Measurements from ENCODE around the gene CBR3.
A peak's percentile ranks its signal among the peaks of the same experiment; 100 is the strongest.

CBR3 gene

DNA sequence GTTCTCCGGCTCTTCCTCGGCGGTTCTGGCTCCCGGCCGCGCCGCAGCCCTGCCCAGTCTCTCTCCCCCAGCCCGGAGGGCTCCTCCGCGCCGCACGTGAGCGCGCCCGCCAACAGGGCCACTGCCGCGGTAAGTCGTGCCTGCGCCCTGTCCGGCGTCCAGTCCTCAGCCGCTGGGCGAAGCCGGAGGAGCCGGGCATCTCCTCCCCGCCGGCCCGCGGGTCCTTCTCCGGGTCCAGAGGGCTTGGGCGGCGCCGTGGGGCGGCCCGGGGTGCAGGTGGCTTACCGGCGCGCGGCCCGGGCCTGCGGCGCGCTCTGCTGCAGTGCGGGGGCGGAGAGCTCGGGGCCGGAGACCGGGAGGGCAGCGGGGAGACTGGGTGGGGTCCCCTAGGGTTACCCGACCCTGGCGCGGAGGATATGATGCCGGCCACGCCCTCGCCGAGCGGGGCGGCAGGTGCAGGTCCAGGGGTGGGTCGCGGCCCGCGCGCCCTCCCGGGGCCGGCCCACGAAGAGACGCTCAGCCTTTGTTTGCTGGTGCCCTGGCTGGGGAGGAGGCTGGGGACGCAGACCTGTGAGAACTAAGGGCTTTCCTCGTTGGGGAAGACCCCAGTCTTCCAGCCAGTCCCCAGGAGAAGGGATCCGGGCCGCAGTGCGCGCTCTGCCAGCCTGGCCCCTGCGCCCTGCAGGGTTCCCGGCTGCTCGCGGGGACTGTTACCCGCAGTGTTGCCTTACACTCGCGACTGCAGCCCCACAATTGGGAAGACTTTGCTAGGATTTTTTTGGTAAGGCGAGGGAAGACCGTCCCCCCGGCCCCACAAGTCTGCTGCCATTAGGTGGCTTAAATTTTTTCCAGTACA is 22.2 kb downstream of the CBR3 start, which contains the start of gene DOP1B:
Gene DOP1B (plus strand): TSS at position 10 of the 856 bp plus-strand sequence. CDS start 7,910 bp downstream, outside the sequence.
- DNase-seq = no peak

DNA sequence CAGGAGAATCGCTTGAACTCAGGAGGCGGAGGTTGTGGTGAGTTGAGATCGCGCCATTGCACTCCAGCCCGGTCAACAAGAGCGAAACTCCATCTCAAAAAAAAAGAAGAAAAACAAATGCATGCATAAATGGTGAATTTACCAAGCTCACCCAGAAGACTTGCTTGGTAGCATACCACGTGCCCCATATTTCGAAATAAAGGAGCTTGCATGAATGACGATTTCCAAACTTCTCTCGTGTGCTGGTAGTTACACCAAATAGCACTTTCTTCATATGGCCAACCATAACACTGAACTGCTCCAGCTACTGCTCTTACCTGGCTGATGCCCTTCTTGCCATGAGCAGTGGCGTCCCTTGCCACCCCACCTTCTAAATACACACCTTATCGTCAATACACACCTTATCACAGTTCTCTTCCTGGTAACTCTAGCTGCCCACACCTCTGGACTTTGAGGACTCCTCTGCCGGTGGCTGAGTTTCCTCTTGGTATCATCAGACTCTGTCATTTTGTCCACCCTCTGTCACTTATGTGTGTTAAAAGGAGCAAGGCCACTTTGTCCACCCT is 24.6 kb downstream of the CBR3 start:
- DNase-seq = no peak

DNA sequence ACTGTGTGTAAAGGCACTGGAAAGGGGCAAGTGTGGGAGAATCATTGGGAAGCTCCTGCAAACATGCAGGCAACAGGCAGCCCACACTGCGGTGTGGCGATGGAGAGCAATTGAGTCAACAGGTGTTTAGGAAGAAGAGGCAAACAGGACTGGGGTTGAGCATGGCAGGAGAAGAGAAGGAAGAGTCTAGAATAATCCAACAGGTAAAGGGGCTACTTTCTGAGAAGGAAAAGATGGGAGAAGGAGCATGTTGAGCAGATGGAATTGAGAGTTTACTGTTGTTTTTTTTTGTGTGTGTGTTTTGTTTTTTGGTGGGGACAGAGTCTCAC is 25.9 kb downstream of the CBR3 start:
- no peak for DNase-seq

DNA sequence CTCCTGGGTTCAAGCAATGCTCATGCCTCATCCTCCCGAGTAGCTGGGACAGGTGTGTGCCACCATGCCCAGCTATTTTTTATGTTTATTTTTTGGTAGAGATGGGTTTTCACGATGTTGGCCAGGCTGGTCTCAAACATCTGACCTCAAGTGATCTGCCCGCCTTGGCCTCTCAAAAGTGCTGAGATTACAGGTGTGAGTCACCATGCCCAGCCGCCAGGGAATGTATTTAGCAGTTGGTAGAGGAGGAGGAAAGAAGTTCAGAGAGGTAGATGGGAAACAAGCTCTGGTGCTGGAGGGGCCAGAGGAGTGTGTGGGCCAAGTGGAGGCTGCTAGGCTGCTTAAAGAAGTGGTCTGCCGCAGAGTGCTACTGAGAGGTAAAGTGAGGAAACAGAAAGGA is 27.8 kb downstream of the CBR3 start:
- DNase-seq = no peak

DNA sequence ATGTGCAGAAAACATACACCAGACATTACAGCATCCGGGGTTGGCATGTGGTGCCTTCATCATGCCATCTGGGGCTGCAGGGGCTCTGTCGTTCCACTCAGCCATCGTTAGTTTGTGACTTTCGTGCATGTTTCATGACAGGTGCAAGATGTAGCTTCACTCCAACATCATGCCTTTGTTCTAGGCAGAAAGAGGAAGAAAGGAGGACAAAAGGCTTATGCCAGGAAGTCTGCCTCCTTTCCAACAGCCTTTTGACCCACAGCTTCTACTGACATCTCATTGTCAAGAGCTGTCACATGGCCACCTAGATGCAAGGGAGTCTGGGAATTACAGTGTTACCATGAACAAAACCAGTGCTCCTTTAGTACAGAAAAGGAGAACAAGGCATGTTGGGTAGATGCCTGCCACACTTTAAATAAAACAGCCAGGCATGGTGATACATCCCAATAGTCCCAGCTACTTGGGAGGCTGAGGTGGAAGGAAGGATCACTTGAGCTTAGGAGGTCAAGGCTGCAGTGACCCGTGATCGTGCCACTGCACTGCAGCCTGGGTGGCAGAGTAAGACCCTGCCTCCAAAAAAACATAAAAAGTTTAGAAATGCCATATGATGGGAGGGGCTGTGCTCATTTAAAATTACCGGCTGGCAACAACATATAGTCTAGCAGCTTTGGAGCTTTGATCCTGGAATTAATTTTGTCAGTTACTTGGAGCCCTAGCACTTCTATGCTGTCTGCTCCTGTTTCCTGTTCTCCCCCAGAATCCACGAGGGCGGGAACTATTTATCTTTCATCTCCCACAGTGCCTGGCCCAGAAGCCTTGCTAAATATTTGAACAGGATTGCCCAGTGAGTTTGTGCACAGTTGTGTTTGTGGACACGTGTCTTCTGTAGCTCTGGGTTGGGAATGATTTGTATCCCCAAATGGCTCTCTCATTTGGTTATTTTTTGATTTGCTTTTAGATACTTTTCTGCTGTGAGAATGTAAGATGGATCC is 29.2 kb downstream of the CBR3 start:
- DNase-seq = peak; percentile 29

DNA sequence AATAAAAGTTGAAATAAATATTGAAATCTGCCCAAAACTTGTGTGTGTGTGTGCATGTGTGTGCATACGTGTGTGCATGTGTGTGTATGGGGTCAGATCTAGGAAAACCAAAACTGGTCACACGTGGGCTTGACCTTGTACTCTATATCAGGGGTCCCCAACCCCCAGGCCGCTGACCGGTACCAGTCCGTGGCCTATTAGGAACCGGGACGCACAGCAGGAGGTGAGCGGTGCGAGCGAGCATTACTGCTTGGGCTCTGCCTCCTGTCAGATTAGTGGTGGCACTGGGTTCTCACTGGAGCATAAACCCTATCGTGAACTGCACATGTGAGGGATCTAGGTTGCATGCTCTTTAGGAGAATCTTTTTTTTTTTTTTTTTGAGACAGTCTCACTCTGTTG is 30.5 kb downstream of the CBR3 start:
- DNase-seq = no peak

DNA sequence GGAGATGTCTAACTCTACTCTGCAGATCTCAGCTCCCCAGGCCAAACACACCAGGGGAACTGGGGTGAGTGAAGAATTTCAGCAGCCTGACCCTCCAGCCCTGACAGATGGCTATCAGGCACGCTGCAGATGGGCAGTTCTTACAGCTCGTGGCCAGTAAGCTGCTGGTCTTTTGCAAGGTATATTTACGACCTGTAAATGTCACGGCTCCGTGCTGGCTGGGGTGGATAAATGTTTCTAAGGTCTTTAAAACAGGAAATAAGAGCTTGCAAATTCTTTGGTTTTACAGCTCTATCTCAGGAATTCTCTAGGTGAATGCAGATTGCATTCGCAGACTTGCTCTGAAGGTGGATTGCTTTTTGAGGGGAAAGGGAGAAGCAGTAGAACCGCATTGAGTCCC is 31.8 kb downstream of the CBR3 start:
- DNase-seq = no peak

DNA sequence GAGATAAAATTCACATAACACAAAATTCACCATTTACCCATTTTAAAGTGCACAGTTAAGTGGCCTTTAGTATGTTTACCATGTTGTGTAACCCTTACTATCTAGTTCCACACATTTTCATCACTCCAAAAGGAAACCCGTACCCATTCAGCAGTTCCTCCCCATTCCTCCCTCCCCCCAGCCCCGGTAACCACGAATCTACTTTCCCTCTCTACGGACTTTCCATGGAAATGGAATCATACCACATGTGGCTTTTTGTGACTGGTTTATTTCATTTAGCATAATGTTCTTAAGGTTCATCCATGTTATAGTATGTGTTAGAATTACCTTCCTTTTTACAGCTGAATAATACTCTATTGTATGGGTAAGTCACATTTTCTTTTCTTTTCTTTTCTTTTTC is 32.7 kb downstream of the CBR3 start:
- no peak for DNase-seq

DNA sequence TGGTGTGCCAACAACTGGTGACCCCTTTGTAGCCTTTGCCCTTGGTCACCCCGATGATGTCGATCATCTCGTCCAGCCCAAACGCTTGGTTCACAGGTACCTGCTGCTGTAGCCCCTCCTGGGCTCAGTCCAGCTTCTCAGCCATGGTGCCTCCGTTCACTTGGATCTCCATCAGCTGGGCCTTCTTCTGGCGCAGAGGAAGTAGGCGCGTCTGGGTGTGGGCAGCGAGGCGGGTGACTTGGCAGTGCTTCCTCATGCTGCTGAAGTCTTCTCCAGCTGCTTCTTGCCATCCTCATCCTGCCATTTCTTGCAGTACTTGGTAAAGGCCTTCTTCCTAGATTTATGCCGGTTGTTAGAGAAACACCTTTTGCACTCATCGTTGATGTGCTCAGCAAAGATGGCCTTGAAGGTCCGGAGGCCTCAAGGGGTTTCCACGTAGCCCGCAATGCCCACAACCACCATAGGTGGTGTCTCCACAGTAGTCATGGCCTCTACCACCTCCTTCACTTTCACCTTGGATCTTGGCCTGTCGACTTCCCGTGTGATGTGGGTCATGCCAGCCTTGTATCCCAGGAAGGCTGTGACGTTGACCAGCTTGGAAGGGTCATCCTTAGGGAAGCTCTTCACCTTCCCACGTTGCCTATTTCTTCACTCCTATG is 34.7 kb downstream of the CBR3 start:
- DNase-seq = no peak

DNA sequence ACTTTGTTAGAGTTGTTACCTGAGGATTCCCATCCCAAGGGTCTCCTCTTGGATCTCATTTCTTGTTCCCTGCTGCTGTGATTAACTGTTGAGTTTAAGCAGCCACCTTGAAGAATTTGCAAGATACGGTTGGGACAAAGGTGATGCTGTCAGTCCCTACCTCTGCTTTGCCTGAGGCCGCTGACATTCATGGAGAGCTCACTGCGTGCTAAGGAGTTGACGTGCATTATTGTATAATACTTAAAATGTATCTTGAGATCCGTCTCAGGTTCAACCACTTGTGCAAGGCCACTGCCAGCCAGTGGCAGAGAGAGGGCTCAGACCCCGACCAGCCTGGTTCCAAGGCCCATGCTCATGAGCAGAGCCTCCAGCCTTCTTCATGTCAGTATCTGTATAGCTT is 35.9 kb downstream of the CBR3 start:
- no peak for DNase-seq

DNA sequence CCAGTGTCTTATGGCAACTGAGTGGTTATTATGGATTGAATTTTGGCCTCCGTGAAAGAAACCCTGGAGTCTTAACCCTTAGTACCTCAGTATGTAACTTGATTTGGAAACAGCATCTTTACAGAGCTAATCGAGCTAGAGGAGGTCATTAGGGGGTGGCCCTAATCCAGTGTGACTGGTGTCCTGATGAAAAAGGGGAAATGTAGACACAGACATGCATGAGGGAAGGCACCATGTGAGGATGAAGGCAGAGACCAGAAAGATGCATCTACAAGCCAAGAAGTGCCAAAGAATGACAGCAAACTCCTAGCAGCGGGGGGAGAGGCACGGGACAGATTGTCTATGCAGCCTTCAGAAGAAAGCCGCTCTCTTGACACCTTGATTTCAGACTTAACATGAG is 36.5 kb downstream of the CBR3 start:
- DNase-seq = no peak

DNA sequence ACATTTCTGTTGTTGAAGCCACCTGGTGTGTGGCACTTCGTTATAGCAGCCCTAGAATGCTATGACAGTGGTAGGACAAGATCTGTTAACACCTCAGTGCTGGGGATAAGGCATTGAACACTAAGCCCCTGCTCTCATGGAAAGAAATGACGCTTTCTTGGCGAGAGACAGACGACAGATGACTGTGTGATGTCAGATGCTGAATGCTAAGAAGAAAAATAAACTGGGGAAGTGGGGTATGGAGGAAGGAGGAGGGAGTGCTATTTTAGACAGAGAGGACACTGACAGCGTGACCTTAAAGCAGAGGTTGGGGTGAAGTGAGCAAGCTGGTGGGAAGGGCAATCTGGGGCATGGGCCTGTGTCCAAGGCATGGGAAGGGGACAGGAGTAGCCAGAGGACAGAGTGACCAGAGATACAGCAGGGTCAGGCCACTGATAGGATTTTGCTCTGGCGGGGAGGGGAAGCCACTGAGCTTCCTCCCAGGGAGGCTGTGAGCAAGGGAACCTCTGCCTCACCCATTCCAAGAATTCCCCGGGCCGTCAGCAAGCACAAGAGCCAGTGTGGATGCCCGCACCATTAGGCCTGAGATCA is 37.0 kb downstream of the CBR3 start:
- no peak for DNase-seq

DNA sequence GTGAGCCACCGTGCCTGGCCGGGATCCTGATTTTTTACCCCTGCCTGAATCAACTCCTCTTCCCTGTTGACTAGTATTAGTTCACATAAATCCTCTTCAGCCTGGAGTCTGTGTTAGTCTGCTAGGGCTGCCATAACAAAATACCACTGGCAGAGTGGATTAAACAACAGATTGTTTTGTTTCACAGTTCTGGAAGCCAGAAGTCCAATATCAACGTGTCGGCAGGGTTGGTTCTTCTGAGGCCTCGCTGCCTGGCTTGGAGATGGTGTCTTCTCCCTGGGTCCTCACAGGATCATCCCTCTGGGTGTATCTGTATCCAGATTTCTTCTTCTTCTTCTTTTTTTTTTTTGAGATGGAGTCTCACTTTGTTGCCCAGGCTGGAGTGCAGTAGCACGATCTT is 39.9 kb downstream of the CBR3 start:
- DNase-seq = no peak

DNA sequence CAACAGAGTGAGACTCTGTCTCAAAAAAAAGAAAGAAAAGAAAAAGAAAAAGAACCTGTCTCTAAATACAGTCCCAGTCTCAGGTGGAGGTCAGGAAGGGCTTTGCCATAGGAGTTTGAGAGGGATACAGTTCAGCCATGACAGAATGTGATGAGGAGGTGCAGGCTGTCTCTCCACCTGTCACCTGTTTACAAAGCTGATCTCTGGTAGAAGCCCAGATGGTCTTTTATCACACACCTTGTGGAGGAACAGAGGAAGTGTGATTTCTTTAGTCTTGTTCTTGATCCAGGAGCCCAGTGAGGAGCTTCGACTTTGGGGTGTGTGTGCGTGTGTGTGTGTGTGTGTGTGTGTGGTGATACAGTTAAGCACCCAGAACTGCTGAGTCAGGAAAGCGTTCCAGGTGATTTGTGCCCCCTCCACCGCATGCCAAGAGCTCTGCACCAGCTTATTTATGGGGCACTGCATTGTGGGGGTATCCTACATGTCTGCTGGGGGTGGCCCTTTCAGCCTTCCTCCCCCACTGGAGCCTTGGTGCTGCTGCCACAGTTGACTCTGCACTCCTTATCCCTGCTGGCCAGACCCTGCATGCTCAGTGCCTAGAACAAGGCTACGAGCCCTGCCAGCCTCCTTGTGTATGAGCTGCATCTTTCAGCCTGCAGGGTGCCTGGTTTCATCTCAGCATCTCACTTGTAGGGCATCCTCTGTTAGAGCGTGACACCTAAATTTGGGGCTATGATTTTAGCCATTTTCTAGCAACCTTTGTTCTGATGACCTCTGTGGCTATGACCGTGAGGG is 41.1 kb downstream of the CBR3 start:
- no peak for DNase-seq

DNA sequence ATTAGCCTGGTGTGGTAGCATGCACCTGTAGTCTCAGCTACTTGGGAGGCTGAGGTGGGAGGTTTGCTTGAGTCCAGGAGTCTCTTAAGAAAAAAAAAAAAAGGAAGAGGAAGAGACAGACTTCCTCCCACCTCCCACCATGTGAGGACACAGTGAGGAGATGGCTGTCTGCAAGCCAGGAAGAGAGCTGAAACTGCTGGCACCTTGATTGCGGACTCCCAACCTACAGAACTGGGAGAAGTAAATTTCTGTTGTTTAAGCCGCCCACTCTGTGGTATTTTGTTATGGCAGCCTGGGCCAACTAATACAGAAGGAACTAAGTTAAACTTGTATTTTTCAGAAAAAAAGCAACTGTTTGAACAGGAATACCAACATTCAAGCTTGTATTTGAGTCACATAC is 43.5 kb downstream of the CBR3 start:
- DNase-seq = no peak

DNA sequence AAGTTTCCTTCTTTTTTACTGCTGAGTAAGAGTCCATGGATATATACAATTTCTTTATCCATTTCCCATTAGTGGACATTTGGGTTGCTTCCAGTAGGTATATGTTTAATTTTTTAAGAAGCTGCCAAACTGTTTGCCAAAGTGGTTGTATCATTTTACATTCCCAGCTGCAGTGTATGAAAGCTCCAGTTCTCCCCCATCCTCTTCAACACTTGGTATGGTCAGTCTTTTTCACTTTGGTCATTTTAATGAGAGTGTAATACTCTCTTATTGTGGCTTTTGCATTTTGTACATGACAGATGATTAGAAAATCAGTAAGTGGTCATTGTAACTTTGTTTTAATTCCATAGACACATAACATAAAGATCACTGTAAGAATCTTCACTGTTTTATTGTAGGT is 44.3 kb downstream of the CBR3 start:
- no peak for DNase-seq

DNA sequence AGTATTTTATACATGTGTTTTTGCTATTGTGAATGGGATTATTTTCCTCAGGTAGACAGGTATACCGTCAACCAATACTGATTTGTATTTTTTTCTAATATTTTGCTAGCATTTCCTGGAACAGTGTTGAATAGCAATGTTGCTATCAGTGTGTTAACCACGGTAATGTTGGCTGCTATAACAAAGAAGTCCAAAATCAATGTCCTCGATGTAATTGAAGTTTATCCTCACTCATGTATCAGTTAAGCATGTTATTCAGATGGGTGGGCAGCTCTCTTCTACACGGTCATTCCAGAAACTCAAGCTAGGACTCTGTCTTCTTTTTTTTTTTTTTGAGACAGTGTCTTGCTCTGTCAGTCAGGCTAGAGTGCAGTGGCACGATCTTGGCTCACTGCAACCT is 46.1 kb downstream of the CBR3 start:
- DNase-seq = no peak

DNA sequence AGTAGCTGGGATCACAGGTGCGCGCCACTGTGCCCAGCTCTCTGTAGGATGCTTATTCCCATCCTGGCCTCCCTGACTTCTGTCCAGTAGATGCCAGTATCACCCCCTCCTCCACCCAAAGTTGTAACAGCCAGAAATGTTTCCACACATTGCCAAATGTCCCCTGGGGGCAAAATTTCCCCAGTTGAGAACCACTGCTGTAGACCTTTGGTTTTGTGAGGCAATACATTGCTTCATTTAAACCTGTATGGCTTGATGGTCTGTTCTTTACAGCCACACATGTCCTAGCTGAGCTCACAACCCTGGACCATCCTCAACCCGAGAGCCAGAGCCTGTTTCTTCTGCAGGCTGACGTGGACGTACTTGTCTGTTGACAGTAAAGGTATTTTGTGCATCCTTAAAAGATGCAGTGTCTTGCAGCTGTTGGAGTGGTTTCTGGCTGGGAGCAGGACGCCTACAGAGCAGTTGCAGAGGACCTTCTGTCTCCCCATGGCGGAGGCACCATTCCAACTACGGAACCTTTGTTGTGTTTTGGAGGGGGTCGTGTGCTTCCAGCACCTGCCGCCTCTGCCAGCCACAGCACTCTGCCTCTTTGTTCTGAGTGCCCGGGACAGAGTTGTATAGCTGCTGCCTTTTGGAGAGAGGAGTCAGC is 48.4 kb downstream of the CBR3 start:
- DNase-seq = no peak

DNA sequence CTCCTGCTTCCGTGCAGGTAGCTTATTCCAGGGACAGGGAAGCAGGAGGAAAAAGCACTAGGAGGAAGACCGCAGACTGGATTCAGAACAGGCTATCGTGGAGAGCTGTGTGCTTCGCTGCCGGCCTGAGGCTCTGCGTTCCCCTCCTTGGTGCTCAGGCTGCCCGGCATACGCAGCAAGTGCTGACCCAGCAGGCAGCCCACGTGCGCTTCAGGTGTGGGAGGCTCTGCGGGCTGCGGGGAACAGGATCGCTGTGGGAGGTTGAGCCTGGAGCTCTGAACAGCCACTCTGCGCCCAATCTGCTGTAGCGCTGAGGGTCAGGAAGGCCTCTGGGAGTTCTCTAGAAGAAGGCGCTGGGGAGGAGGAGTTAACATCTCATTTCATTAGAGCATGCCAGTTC is 49.7 kb downstream of the CBR3 start:
- no peak for DNase-seq

DNA sequence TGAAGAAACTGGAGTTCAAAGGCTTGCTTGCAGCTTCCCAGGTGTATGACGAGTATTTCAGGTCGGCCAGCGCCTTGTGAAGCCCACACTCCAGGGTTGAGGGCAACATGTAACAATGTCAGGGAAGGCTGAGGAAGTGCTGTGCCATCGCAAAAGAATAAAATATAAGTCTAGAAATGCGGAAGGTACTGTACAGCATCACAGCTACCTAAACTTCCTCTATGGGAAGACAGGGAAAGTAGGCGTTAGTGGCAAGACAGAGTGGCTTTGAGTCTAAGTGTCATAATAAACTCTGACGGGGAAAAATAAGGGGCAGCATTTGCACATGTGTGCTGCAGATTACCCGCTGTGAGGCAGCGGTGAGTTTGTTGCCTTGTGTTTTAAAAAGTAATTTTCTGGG is 50.6 kb downstream of the CBR3 start:
- no peak for DNase-seq

DNA sequence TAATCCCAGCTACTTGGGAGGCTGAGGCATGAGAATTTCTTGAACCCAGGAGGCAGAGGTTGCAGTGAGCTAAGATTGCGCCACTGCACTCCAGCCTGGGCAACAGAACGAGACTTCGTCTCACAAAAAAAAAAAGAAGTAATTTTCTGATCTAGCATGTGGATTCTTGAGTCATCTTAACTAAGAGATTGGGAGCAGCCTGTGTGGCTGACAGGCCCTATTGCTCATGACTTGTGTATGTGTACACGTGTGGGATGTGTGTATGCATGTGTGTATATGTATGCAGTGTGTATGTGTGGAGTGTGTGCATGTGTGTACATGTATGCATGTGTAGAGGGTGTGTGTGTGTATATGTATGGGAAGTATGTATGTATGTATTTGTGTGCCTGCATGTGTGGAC is 51.2 kb downstream of the CBR3 start:
- no peak for DNase-seq
